Astrocyte of the hippocampus (primary cell): ENCODE results near the gene FRMD4B.
"Not testable (repeated sequence)": the region's sequence is repeated elsewhere in the genome, so short reads cannot be mapped to it uniquely, and the experiment has no call there.

Experiments used
- DNase-seq: peaks from one replicate; pipeline ENCODE4 v3.0.0; 2011; ENCODE audit warnings: low read depth, low spot score

FRMD4B gene

GRCh38 chr3:69322512-69322911 lies 63.4 kb downstream of the FRMD4B start:
- DNase-seq = not testable (repeated sequence)

GRCh38 chr3:69322158-69322509 lies 63.8 kb downstream of the FRMD4B start:
- no peak for DNase-seq

GRCh38 chr3:69321301-69322157 lies 64.4 kb downstream of the FRMD4B start:
- no peak for DNase-seq

GRCh38 chr3:69320871-69321271 lies 65.0 kb downstream of the FRMD4B start:
- no peak for DNase-seq

- DNase-seq = no peak
Observed at GRCh38 chr3:69319652-69320051, 66.2 kb downstream of the FRMD4B start.

- DNase-seq = no peak
Observed at GRCh38 chr3:69318410-69318809, 67.5 kb downstream of the FRMD4B start.

GRCh38 chr3:69313251-69313650 lies 72.6 kb downstream of the FRMD4B start:
- no peak for DNase-seq

- DNase-seq = peak; percentile 52
Observed at GRCh38 chr3:69309814-69310213, 76.1 kb downstream of the FRMD4B start.

GRCh38 chr3:69306239-69307185 lies 79.4 kb downstream of the FRMD4B start:
- DNase-seq = peak; percentile 89

- DNase-seq = peak; percentile 37
Observed at GRCh38 chr3:69305011-69305410, 80.9 kb downstream of the FRMD4B start.

- DNase-seq = no peak
Observed at GRCh38 chr3:69304396-69304795, 81.5 kb downstream of the FRMD4B start.

GRCh38 chr3:69300296-69300695 lies 85.6 kb downstream of the FRMD4B start:
- DNase-seq = no peak

- no peak for DNase-seq
Observed at GRCh38 chr3:69299344-69299743, 86.5 kb downstream of the FRMD4B start.

GRCh38 chr3:69297501-69297900 lies 88.4 kb downstream of the FRMD4B start:
- no peak for DNase-seq

GRCh38 chr3:69296995-69297394 lies 88.9 kb downstream of the FRMD4B start:
- DNase-seq = no peak

GRCh38 chr3:69294014-69294766 lies 91.7 kb downstream of the FRMD4B start:
- peak; percentile 61 for DNase-seq

GRCh38 chr3:69292959-69293574 lies 92.8 kb downstream of the FRMD4B start:
- DNase-seq = no peak

GRCh38 chr3:69292185-69292584 lies 93.7 kb downstream of the FRMD4B start:
- DNase-seq = no peak

GRCh38 chr3:69290430-69290829 lies 95.5 kb downstream of the FRMD4B start:
- no peak for DNase-seq

- DNase-seq = no peak
Observed at GRCh38 chr3:69290006-69290405, 95.9 kb downstream of the FRMD4B start.

- DNase-seq = peak; percentile 85
Observed at GRCh38 chr3:69288161-69288895, 97.6 kb downstream of the FRMD4B start.
